Retinal pigment epithelial cell (primary cell): ENCODE data around the gene RPL28.
A peak's percentile ranks its signal among the peaks of the same experiment; 100 is the strongest.

Source experiments
- DNase-seq: peaks from one replicate; pipeline ENCODE4 v3.0.0-alpha.2; 2010; ENCODE audit warnings: low read depth
- H3K4me3 ChIP-seq: 2 replicates; pipeline ENCODE4 v1.5.1; 2011; ENCODE audit warnings: mild to moderate bottlenecking, low read length, control low read depth, moderate library complexity
- TF ChIP-seq, protein P1 (sequence below): conservative IDR thresholded peaks from 2 replicates; pipeline ENCODE4 v1.5.1; 2011; ENCODE audit warnings: low read depth, low read length, control low read depth, inconsistent platforms

RPL28 gene

DNA sequence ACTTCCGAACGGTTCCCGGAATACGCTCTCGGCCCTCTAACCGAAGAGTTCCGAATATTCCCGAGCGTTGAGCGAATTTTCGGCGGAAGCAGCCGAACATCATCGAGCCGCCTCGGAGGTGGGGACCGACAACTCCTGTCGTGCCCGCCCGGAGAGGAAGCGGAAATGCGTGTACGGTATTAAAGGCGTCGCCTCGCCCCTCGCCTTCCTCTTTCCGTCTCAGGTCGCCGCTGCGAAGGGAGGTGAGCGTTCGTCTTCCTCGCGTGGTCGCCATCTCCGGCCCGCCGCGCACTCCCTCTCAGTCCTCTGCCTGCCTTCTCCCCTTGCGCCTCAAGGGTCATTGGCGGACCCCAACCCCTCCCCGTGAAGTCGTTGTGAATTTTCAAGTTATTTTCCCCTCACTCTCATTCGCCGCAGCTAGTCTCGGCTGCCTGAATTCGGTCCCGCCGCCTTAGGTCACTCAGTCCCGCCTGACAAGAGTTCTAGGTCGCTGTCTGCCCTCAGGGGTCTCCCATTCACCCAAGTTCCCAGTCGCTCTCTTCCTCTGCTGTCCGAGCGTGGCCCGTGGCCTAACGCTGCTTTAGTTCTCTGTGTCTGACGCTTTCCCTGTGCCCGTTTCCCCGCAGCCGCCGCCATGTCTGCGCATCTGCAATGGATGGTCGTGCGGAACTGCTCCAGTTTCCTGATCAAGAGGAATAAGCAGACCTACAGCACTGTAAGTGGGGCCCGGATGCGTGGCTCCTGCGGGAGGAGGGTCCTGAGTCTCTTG, at the start of gene RPL28:
Gene RPL28, plus strand, starts transcription at position 209 of the 769 bp plus-strand sequence. Its CDS starts 426 bp downstream, at position 635.
- peak within 1 kb of the TSS; percentile 100 for H3K4me3 ChIP-seq
- TF ChIP-seq, protein P1, sequence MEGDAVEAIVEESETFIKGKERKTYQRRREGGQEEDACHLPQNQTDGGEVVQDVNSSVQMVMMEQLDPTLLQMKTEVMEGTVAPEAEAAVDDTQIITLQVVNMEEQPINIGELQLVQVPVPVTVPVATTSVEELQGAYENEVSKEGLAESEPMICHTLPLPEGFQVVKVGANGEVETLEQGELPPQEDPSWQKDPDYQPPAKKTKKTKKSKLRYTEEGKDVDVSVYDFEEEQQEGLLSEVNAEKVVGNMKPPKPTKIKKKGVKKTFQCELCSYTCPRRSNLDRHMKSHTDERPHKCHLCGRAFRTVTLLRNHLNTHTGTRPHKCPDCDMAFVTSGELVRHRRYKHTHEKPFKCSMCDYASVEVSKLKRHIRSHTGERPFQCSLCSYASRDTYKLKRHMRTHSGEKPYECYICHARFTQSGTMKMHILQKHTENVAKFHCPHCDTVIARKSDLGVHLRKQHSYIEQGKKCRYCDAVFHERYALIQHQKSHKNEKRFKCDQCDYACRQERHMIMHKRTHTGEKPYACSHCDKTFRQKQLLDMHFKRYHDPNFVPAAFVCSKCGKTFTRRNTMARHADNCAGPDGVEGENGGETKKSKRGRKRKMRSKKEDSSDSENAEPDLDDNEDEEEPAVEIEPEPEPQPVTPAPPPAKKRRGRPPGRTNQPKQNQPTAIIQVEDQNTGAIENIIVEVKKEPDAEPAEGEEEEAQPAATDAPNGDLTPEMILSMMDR: no peak
- DNase-seq: peak; percentile 91

DNA sequence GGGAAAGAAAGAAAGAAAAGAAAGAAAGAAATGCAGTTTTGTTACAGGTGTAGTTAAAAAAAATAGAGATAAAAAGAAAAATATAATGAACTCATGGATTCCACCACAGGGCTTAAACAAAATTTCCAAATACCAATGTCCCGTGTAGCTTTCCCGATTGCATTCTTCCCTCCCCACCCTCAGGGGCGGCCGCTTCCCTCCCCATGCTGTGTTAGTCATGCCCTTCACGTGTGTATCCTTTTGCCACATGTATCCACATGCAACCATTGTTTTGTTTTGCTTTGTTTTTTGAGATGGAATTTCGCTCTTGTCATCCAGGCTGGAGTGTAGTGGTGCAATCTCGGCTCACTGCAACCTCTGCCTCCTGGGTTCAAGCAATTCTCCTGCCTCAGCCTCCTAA, 49.6 kb upstream of the RPL28 start:
- no peak for DNase-seq
- TF ChIP-seq, protein P1: no peak
- no peak overlapping the region for H3K4me3 ChIP-seq

DNA sequence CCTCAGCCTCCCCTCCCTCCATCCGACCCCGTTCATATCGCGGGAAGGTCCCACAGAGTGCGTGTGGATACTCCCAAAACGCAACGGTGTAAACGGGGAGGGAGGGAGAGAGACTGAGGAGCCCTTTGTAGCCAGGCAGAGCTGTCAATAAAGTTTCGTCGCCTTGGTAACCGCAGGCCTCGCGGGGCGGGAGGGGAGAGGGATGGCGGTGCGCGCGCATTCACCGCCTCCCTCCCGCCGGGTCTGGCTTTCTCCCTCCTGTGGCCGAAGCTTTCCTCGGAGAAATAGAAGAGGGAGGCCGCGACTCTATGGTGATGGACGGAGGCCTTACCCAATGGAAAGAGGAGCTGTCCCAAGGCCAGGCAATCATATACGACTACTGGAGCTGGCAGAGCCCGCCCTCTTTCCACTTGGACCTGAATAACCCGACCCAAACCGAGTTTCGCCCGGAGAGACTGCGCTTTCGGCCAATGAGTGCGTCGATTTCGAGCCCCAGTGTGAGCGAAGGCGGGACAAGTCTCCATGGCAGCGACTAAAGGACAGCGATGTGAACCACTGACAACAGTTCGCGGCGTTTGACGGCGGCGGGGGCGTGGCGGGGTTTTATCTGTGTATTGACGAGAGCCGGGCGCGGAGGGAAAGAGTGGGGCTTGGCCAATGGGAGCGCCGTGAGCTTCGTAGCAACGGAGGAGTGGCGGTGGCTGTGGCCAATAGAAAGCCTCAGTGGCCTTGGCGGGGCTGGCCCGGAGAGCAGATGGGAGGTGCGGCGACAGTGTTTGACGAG, 46.4 kb upstream of the RPL28 start, which contains the start of gene KMT5C:
Gene KMT5C, plus strand, starts transcription at position 772 of the 784 bp plus-strand sequence. CDS start 2,061 bp downstream, outside the sequence.
- TF ChIP-seq, protein P1: no peak
- DNase-seq: peak; percentile 100
- peak within 1 kb of the TSS; percentile 74 for H3K4me3 ChIP-seq

DNA sequence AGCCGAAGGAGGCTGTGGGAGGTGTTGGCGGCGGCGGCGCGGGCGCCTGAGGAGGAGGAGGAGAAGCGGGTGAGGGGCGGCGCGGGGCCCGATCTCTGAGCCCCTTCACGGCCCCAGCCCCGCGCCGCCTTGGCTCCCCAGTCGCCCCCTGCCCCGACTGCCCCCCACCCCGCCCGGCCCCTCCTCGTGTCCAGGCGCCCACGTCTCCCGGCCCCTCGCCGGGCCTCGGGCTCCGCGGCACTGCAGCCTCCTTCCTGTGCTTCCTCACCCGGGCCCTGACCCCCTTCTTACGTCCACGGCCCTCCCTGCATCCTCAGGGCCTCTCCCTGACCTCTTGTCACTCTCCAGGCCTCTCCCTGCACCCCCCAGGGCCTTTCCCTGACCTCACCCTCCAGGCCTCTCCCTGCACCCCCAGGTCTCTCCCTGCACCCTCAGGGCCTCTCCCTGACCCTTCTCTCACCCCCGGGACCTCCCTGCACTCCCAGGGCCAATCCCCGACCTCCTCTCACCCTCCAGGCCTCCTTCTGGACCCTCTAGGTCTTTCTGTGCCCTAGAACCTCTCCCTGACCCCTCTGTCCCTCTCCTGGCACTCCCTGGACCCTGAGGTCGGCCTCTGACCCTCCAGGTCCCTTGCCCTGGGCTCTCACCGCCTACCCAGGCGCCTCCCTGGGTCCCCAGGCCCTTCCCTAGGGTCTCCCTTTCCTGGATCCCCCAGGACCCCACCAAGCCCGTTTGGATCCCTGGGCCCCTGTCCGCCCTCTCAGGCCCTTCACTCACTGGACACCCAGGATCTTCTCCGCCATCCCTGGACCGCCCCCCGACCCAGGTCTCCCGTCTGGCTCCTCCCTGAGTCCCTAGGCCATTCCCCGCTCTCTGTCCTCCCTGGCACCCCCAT, 45.6 kb upstream of the RPL28 start:
- TF ChIP-seq, protein P1: no peak
- peak overlapping the region; percentile 74 for H3K4me3 ChIP-seq
- DNase-seq: no peak

DNA sequence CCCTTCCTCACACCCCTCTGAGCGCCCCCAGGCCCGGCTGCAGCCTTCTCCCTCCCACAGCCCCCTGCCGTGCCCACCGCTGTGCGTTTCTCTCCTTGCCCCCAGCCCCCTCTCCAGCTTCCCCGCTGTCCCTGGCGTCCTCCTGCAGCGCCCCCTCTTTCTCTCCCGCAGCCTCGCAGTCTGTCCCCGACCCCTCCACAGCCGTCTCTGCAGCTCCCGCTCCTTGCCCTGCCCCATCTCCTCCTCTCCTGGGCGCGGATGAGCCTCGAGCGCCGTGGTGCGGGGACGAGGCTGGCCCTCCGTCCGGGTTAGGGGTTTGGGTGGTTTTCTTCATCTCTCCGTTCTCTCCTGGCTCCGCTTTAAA, 45.0 kb upstream of the RPL28 start:
- TF ChIP-seq, protein P1: peak; percentile 34
- DNase-seq: no peak
- H3K4me3 ChIP-seq: peak overlapping the region; percentile 74

DNA sequence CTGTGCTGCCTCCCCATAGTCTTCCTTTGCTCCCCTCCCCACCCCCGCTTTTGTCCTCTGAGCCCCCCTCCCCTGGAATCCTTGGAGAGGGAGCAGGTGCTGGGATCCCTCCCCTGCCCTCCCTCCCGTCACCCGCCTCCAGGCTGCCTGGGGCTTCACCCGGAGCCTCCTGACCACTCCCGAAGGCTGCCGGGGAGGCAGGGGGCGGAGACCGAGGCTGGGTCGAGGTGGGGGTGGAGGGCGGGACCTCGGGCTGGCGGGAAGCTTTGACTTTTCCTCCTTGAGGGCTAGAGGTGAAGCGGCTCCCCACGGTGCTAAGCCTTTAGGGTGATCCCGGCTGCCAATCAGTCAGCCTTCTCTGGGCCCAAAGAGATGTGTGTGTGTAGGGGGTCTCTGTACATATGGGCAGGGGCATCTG, 44.6 kb upstream of the RPL28 start:
- TF ChIP-seq, protein P1: no peak
- DNase-seq: no peak
- H3K4me3 ChIP-seq: peak overlapping the region; percentile 74
